HG02884 (cell line): ENCODE measurements around the gene NFATC3.

Experiments used
- ATAC-seq: cut with Tn5 transposase; IDR thresholded peaks from one replicate; pipeline ENCODE4 v1.9.1; 2021; ENCODE audit warnings: mild to moderate bottlenecking, moderate library complexity; ENCODE audit not compliant: unreplicated experiment

The NFATC3 gene

GRCh38 chr16:68183046-68183445 is 97.9 kb downstream of the NFATC3 start:
- ATAC-seq = no peak

DNA sequence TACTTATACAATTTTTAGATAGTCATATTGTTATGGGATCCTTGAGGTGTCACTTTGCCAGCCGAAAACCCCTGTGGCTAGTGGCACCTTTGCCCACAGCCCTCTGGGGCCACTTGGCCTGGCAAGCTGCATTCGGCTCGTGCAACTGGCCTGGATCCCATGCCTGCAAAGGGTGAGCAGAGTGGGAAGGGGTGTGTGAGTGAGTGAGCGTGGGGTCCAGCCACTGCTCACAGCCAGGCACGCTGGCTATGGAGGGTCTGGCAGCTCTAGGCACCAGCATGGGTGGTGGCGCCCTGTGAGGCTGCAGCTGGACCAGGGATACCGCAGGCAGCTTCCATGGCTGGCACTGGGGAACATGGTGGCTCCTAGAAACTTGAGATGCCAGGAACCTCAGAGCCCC is 101.7 kb downstream of the NFATC3 start:
- ATAC-seq = no peak

DNA sequence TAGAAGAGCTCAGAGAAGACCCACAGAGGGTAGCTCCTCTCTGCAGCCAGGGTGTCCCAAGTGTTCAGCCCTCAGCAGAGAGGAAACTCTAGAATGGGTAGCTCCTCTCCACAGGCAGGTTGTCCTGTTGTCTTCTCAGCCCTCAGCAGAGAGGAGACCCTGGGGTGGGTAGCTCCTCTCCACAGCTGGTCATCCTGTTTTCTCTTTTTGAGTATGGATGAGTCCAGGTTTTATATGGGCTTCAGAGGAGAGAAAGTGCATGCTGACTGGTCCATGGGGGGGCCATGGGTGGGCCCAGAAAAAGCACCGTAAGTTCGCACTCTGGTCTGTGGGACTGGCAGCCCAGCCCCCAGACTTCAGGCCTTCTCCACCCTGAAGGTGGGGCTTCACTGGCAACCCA is 102.3 kb downstream of the NFATC3 start:
- no peak for ATAC-seq

DNA sequence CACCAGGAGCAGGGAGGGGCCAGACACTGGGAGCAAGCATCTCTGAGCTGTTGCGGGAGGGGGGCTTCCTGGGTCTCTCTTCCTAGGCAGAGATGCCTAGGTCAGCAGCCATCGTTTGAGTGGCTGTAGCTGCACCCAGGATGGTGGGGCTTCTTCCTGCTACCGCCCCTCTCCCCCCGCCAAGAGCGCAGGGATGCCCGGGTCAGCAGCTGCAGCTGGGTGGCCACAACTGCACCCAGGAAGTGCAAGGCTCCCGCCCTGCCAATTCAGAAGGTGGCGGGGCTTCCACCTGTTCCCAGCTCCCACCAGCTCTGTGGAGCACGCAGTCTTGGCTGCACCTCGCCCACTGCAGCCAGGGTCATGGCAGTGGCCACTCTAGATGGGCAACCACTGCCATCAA is 103.0 kb downstream of the NFATC3 start:
- no peak for ATAC-seq

DNA sequence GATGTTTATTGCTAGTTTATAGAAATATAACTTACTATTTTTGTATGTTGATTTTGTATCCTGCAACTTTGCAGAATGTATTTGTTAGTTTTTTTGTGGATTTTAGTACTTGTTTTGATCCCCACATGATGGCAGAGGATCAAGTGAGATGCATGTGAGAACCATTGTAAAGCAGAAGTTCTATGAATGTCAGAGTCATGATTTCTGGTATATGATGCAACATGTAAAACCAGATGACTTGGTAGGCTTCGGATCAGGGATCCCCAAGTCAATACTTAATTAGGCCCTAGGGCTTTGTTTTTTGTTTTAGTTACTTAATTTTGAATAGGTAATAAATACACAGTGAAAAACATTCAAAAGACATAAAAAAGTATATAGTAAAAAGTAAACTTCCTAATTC is 104.9 kb downstream of the NFATC3 start:
- ATAC-seq = no peak

DNA sequence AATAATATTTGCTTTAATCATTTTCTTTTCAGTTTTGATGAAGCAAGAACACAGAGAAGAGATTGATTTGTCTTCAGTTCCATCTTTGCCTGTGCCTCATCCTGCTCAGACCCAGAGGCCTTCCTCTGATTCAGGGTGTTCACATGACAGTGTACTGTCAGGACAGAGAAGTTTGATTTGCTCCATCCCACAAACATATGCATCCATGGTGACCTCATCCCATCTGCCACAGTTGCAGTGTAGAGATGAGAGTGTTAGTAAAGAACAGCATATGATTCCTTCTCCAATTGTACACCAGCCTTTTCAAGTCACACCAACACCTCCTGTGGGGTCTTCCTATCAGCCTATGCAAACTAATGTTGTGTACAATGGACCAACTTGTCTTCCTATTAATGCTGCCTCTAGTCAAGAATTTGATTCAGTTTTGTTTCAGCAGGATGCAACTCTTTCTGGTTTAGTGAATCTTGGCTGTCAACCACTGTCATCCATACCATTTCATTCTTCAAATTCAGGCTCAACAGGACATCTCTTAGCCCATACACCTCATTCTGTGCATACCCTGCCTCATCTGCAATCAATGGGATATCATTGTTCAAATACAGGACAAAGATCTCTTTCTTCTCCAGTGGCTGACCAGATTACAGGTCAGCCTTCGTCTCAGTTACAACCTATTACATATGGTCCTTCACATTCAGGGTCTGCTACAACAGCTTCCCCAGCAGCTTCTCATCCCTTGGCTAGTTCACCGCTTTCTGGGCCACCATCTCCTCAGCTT is 105.8 kb downstream of the NFATC3 start:
- no peak for ATAC-seq

DNA sequence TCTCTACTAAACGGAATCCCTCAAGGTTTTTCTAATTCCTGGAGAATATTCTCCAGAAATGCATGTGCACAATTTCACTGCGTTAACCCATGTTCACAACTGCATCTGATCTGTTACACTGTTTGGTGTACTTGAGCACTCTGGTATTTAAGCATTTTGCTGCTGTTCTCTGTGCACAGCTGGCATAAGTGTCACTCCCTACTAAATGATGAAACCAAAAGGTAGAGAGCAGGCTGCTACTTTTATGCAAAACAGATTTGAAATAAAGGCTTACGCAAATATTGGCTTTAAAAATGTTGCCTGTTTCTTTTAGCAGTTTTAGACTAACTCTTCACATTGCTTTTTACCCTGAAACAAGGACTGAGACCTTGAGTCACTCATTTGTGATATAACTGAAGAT is 109.1 kb downstream of the NFATC3 start:
- ATAC-seq = no peak

DNA sequence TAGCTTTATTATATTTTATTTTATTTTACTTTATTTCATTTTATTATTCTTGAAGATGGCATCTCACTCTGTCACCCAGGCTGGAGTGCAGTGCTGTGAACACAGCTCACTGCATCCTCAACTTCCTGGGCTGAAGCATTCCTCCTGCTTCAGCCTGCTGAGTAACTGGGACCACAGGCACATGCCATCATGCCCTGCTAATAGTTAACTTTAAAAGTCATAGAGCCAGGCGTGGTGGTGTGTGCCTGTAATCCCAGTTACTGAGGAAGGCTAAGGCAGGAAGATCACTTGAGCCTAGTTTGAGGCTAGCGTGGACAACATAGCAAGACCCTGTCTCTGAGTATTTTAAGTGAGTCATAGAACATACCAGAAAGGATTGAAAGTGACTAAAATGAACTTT is 112.1 kb downstream of the NFATC3 start:
- ATAC-seq = no peak

GRCh38 chr16:68200088-68200783 is 115.1 kb downstream of the NFATC3 start:
- no peak for ATAC-seq

GRCh38 chr16:68202091-68202519 is 116.9 kb downstream of the NFATC3 start:
- no peak for ATAC-seq

GRCh38 chr16:68206245-68206644 is 121.1 kb downstream of the NFATC3 start:
- no peak for ATAC-seq

GRCh38 chr16:68214726-68215125 is 129.6 kb downstream of the NFATC3 start:
- no peak for ATAC-seq

GRCh38 chr16:68215302-68215701 is 130.1 kb downstream of the NFATC3 start:
- ATAC-seq = no peak

GRCh38 chr16:68216240-68216639 is 131.1 kb downstream of the NFATC3 start:
- no peak for ATAC-seq

- no peak for ATAC-seq
Measured at GRCh38 chr16:68217506-68217905, 132.3 kb downstream of the NFATC3 start.

GRCh38 chr16:68219725-68220351 is 134.7 kb downstream of the NFATC3 start:
- ATAC-seq = no peak

DNA sequence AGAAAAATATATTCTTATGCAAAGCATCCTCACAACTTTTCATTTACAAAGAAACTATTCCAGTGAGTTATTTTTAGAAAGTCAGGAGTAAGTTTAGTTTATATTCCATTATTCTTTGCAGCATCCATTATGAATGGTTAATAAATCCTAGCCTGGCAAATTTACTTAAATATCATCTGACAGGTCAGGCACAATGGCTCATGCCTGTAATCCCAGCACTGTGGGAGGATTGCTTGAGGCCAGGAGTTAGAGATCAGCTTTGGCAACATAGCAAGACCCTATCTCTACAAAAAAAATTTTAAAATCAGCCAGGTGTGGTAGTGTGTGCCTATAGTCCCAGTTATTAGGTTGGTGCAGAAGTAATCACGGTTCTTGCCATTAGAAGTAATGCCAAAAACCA is 137.9 kb downstream of the NFATC3 start:
- ATAC-seq = no peak

DNA sequence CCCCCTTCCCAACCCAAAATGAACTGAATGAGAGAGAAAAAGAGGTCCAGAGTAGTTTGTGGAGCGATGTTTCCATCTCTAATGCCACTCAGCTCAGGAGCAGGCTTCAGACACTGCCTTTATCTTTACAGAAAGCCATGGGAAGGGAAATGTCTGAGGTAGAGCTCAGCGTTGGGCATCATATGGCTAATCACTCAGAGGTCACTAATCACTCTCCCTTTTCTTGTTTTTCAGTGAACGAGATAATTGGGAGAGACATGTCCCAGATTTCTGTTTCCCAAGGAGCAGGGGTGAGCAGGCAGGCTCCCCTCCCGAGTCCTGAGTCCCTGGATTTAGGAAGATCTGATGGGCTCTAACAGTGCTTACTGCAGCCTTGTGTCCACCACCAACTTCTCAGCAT is 140.9 kb downstream of the NFATC3 start:
- ATAC-seq = no peak

GRCh38 chr16:68227183-68227793 is 142.1 kb downstream of the NFATC3 start:
- no peak for ATAC-seq

GRCh38 chr16:68227850-68228553 is 142.8 kb downstream of the NFATC3 start:
- no peak for ATAC-seq

DNA sequence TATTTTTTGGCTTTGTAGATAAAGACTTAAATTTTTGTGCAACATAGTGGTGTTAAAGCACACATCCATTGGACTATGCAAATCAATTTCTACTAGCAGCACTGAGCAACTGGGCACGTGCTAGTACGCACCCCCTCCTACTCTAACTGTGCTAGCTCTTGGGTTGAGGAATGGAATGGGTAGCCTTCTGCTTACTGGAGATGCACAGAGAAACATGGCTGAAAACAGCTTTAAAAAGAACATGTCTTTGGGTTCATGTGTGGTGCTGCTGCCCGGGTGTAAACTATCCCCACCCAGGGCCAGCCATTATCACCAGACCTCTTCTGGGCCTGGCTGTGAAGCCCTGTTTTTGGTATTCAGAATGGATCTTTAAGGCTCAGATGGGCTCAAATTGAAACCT is 143.5 kb downstream of the NFATC3 start:
- no peak for ATAC-seq
